Vagina (tissue), 2 donors: ENCODE measurements around the gene APBA1. TPM values are rescaled to one million over a fixed set of nuclear protein-coding genes. Genes with fewer than 3 reads are reported as not detected.

Experiments used
- DNase-seq, 2 donors: peaks; one replicate each; pipeline ENCODE4 v3.0.0-alpha.2; 2017; ENCODE audit errors: extremely low spot score in 2 of 2
- H3K27ac ChIP-seq: fragments of 200-600 bp; sonication (generic); one replicate; pipeline ENCODE4 v1.5.1; 2019
- H3K27me3 ChIP-seq: fragments of 200-600 bp; sonication (generic); one replicate; pipeline ENCODE4 v1.5.1; 2019
- H3K36me3 ChIP-seq, 2 donors: fragments of 200-600 bp; sonication (generic); one replicate each; pipeline ENCODE4 v1.5.1; 2017 to 2019
- H3K4me1 ChIP-seq: fragments of 200-600 bp; sonication (generic); one replicate; pipeline ENCODE4 v1.5.1; 2019
- H3K4me3 ChIP-seq, 2 donors: fragments of 200-600 bp; sonication (generic); 1 replicate in 1 of 2; 2 replicates in 1 of 2; pipeline ENCODE4 v1.5.1; 2016 to 2019
- H3K9me3 ChIP-seq: fragments of 200-600 bp; sonication (generic); one replicate; pipeline ENCODE4 v1.5.1; 2019
- CTCF ChIP-seq, 3 experiments: fragments of 450-650 bp in 2 of 3; fragments of 200-600 bp in 1 of 3; sonication (generic) in 1 of 3; IDR thresholded peaks; one replicate each; pipeline ENCODE4 v1.5.1; 2017 to 2019; ENCODE audit warnings: antibody characterized with exemption in 3 of 3, mild to moderate bottlenecking in 2 of 3, moderate library complexity in 2 of 3
- POLR2A ChIP-seq, 2 donors: fragments of 450-650 bp; IDR thresholded peaks; one replicate each; pipeline ENCODE4 v1.6.1; 2017; ENCODE audit warnings: antibody characterized with exemption in 2 of 2, mild to moderate bottlenecking in 2 of 2, moderate library complexity in 2 of 2
- POLR2AphosphoS5 ChIP-seq, 2 donors: sonication (generic); formaldehyde crosslinking; IDR thresholded peaks; one replicate each; pipeline ENCODE4 v1.9.0; 2017; ENCODE audit warnings: antibody characterized with exemption in 2 of 2, mild to moderate bottlenecking in 2 of 2, low read depth in 1 of 2; ENCODE audit not compliant: insufficient read depth in 1 of 2
- intact Hi-C: fragments of 100-400 bp; cut with DNase I; formaldehyde crosslinking; loops from one replicate; pipeline ENCODE4 v1.15.1; 2023
- total RNA-seq: library from RNA; depleted of rRNA; stranded (reverse); fragments of >200 nt; gene quantifications from one replicate; pipeline ENCODE4 v1.2.3, GENCODE V29; 2016

Gene APBA1
- total RNA-seq, 1 donor from 2014 or later, result 13.3 TPM

DNA sequence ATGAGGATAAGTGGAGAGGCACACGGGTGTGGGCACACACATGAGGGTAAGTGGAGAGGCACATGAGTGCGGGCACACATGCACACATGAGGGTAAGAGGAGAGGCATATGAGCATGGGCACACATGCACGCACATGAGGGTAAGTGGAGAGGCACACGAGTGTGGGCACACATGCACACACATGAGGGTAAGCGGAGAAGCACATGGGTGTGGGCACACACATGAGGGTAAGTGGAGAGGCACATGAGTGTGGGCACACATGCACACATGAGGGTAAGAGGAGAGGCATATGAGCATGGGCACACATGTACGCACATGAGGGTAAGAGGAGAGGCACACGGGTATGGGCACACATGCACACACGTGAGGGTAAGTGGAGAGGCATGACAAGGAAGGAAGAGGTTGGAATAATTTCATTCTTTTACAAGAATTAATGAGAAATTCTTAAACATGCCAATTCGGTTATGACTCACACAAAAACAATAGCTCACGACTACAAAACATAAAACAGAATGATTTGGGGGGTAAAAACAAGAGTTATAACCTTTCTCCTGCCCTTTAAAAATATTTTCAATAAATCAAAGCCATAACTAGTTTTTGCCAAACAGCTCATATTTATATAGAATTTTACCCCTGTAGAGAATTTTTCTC, 67.5 kb downstream of the APBA1 start:
- DNase-seq, result no peak
- intact Hi-C loops, result no loop called here
- TF ChIP-seq POLR2AphosphoS5 (IDR thresholded peaks at IDR 0.05; ENCODE audit: insufficient read depth in 1 of 2, low read depth in 1 of 2) (no peak), CTCF (IDR thresholded peaks at IDR 0.05) (no peak), POLR2A (IDR thresholded peaks at IDR 0.05) (no peak)

DNA sequence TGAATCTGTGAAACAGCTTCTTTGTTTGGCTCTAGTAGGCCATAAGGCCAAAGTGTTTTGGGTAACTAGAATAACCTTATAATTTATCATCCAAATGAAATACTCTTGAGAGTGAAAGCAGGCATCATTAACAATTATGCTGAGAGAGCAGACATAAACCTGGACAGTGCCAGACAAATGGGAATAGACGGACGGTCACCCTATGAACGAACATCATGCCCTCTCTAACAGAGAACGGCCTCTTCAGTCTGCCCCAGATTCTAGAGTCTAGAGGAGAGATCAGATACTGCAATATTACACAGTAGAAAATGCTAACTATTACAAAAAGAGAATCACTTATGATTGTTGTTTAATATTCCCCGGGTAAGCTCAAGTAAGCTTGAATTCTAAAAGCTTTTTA, 68.5 kb downstream of the APBA1 start:
- Histone ChIP-seq H3K9me3 (no peaks in the 10 kb centered on the region), H3K27me3 (no peaks in the 10 kb centered on the region), H3K27ac (no peak overlapping the region), H3K36me3 (no peaks in the 10 kb centered on the region), H3K4me3 (no peak overlapping the region), H3K4me1 (no peaks in the 10 kb centered on the region)
- no peak for TF ChIP-seq POLR2AphosphoS5 (IDR thresholded peaks at IDR 0.05; ENCODE audit: insufficient read depth in 1 of 2, low read depth in 1 of 2)
- intact Hi-C loops, result no loop called here
- no peak for DNase-seq

More for the DNA sequence above, 67.5 kb downstream of the APBA1 start:
- Histone ChIP-seq H3K9me3 (no peaks in the 10 kb centered on the region), H3K27ac (no peak overlapping the region), H3K4me1 (no peaks in the 10 kb centered on the region), H3K36me3 (no peaks in the 10 kb centered on the region), H3K27me3 (no peaks in the 10 kb centered on the region), H3K4me3 (no peak overlapping the region)

DNA sequence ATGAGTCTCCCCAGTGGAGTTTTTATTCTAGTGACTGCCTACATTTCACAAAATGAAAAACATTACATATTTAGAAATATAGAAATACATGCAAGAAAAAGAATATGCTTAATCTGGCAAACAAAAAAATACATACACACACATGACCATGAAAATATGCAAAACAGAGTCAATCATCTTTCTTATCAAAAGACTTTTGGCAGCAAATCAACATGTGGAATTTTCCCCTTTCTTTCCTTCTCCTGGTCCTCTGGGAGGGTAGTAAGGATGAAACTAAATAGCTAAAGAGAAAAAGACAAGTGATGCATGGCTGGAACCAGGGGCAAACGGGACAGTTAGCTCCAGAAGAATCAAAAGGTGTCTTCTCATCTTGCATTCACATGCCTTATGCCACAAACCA, 69.4 kb downstream of the APBA1 start:
- Histone ChIP-seq H3K4me1 (no peaks in the 10 kb centered on the region), H3K4me3 (no peak overlapping the region), H3K36me3 (no peaks in the 10 kb centered on the region), H3K27ac (no peak overlapping the region), H3K9me3 (no peaks in the 10 kb centered on the region), H3K27me3 (no peaks in the 10 kb centered on the region)
- intact Hi-C loops, result no loop called here
- DNase-seq, result no peak
- TF ChIP-seq POLR2AphosphoS5 (IDR thresholded peaks at IDR 0.05; ENCODE audit: insufficient read depth in 1 of 2, low read depth in 1 of 2), result no peak
- TF ChIP-seq CTCF (IDR thresholded peaks at IDR 0.05), result no peak
- no peak for TF ChIP-seq POLR2A (IDR thresholded peaks at IDR 0.05)

GRCh38 chr9:69601698-69602097, 70.5 kb downstream of the APBA1 start:
- H3K4me3 ChIP-seq, result no peak overlapping the region
- H3K36me3 ChIP-seq, result no peaks in the 10 kb centered on the region
- H3K9me3 ChIP-seq, result no peaks in the 10 kb centered on the region
- H3K4me1 ChIP-seq, result no peaks in the 10 kb centered on the region
- no peak for DNase-seq
- TF ChIP-seq POLR2A (IDR thresholded peaks at IDR 0.05) (no peak), CTCF (IDR thresholded peaks at IDR 0.05) (no peak), POLR2AphosphoS5 (IDR thresholded peaks at IDR 0.05; ENCODE audit: insufficient read depth in 1 of 2, low read depth in 1 of 2) (no peak)
- no peak overlapping the region for H3K27ac ChIP-seq
- intact Hi-C loops, result no loop called here
- no peaks in the 10 kb centered on the region for H3K27me3 ChIP-seq

GRCh38 chr9:69600314-69601047, 71.7 kb downstream of the APBA1 start:
- Histone ChIP-seq H3K27ac (no peak overlapping the region), H3K4me1 (no peaks in the 10 kb centered on the region), H3K36me3 (no peaks in the 10 kb centered on the region), H3K27me3 (no peaks in the 10 kb centered on the region), H3K4me3 (no peak overlapping the region), H3K9me3 (no peaks in the 10 kb centered on the region)
- intact Hi-C loops, result no loop called here
- DNase-seq, result no peak
- no peak for TF ChIP-seq CTCF (IDR thresholded peaks at IDR 0.05)
- no peak for TF ChIP-seq POLR2AphosphoS5 (IDR thresholded peaks at IDR 0.05; ENCODE audit: insufficient read depth in 1 of 2, low read depth in 1 of 2)
- no peak for TF ChIP-seq POLR2A (IDR thresholded peaks at IDR 0.05)
